Stimulated activated CD4-positive, alpha-beta T cell treated with anti-CD3 and anti-CD28 coated beads, Interleukin-4, amount 100 ng/mL, for 1 hour (primary cell): Measurements from ENCODE around the gene P2RY11.

ENCODE experiments used
- DNase-seq: peaks from one replicate; pipeline ENCODE4 v3.0.0-alpha.2; 2020

P2RY11 gene

GRCh38 chr19:10111405-10111811 lies at the start of gene P2RY11:
Gene P2RY11 (plus strand): TSS chr19:10111693. CDS start chr19:10111722, 29 bp downstream.
- DNase-seq = no peak

- no peak for DNase-seq
These were observed 49.7 kb upstream of the P2RY11 start for GRCh38 chr19:10061717-10062310.

- DNase-seq = no peak
These were observed 43.3 kb upstream of the P2RY11 start for GRCh38 chr19:10068205-10068604.

GRCh38 chr19:10069046-10069445 lies 42.4 kb upstream of the P2RY11 start:
- no peak for DNase-seq

- DNase-seq = no peak
These were observed 40.6 kb upstream of the P2RY11 start for GRCh38 chr19:10070730-10071446.

- peak; percentile 36 for DNase-seq
These were observed 37.3 kb upstream of the P2RY11 start for GRCh38 chr19:10074153-10074552.

- DNase-seq = no peak
These were observed 35.0 kb upstream of the P2RY11 start for GRCh38 chr19:10076535-10076934.

GRCh38 chr19:10078329-10078728 lies 33.2 kb upstream of the P2RY11 start:
- DNase-seq = no peak

GRCh38 chr19:10079031-10079453 lies 32.5 kb upstream of the P2RY11 start:
- DNase-seq = no peak

- DNase-seq = no peak
These were observed 27.6 kb upstream of the P2RY11 start for GRCh38 chr19:10083911-10084310.

GRCh38 chr19:10084803-10085202 lies 26.7 kb upstream of the P2RY11 start:
- no peak for DNase-seq

GRCh38 chr19:10085641-10086590 lies 25.6 kb upstream of the P2RY11 start, which contains the start of gene SHFL:
Gene SHFL (plus strand): TSS chr19:10086317. CDS start chr19:10086428, 111 bp downstream.
- peak; percentile 80 for DNase-seq

GRCh38 chr19:10086591-10087192 lies 24.8 kb upstream of the P2RY11 start:
- peak; percentile 53 for DNase-seq

GRCh38 chr19:10087296-10088061 lies 24.0 kb upstream of the P2RY11 start:
- DNase-seq = no peak

GRCh38 chr19:10088949-10089554 lies 22.4 kb upstream of the P2RY11 start:
- DNase-seq = no peak

GRCh38 chr19:10089801-10090375 lies 21.6 kb upstream of the P2RY11 start:
- no peak for DNase-seq

- DNase-seq = no peak
These were observed 20.2 kb upstream of the P2RY11 start for GRCh38 chr19:10091370-10091687.

- no peak for DNase-seq
These were observed 19.4 kb upstream of the P2RY11 start for GRCh38 chr19:10091895-10092641.

- no peak for DNase-seq
These were observed 18.7 kb upstream of the P2RY11 start for GRCh38 chr19:10092648-10093294.
